GM23338 (cell line): ENCODE results near the gene NPL. TPM values are rescaled to one million over a fixed set of nuclear protein-coding genes. Genes with fewer than 3 reads are reported as not detected.

Experiments used
- ATAC-seq: fragments of 200-7000 bp; cut with Tn5 transposase; 3 replicates; pipeline ENCODE4 v1.9.1; 2020
- DNase-seq: peaks from one replicate; pipeline ENCODE4 v3.0.0-alpha.2; 2015; ENCODE audit warnings: low spot score
- H2AFZ ChIP-seq: fragments of 200-600 bp; sonication (generic); 2 replicates; pipeline ENCODE4 v1.8.0; 2016; ENCODE audit warnings: antibody characterized with exemption, mild to moderate bottlenecking, moderate library complexity
- H3F3A ChIP-seq: fragments of 200-600 bp; sonication (generic); replicated peaks from 2 replicates; pipeline ENCODE4 v1.8.0; 2017; ENCODE audit warnings: antibody characterized with exemption, mixed run types, low read depth
- H3K27ac ChIP-seq: fragments of 200-600 bp; sonication (generic); 2 replicates; pipeline ENCODE4 v1.6.1; 2016; ENCODE audit warnings: low read depth
- H3K27me3 ChIP-seq: fragments of 200-600 bp; sonication (generic); 2 replicates; pipeline ENCODE4 v1.8.0; 2016; ENCODE audit warnings: mild to moderate bottlenecking, mixed run types, moderate library complexity; ENCODE audit not compliant: insufficient read depth
- H3K36me3 ChIP-seq: fragments of 200-600 bp; sonication (generic); 2 replicates; pipeline ENCODE4 v1.8.0; 2016; ENCODE audit warnings: mild to moderate bottlenecking; ENCODE audit not compliant: insufficient read depth
- H3K4me1 ChIP-seq: fragments of 200-600 bp; sonication (generic); 2 replicates; pipeline ENCODE4 v1.8.0; 2016; ENCODE audit warnings: mild to moderate bottlenecking, moderate library complexity; ENCODE audit not compliant: insufficient read depth
- H3K4me2 ChIP-seq: fragments of 200-600 bp; sonication (generic); 2 replicates; pipeline ENCODE4 v1.7.1; 2017; ENCODE audit warnings: mixed run types
- H3K4me3 ChIP-seq: fragments of 200-600 bp; sonication (generic); 2 replicates; pipeline ENCODE4 v1.6.1; 2016; ENCODE audit warnings: mixed run types
- H3K79me2 ChIP-seq: fragments of 200-600 bp; sonication (generic); replicated peaks from 2 replicates; pipeline ENCODE4 v1.8.0; 2017; ENCODE audit warnings: mild to moderate bottlenecking; ENCODE audit not compliant: insufficient read depth
- H3K9me2 ChIP-seq: fragments of 200-600 bp; sonication (generic); 2 replicates; pipeline ENCODE4 v1.8.0; 2017; ENCODE audit not compliant: insufficient read depth
- H4K20me1 ChIP-seq: fragments of 200-600 bp; sonication (generic); replicated peaks from 2 replicates; pipeline ENCODE4 v1.8.0; 2017; ENCODE audit warnings: mild to moderate bottlenecking; ENCODE audit not compliant: insufficient read depth
- H3K27ac Mint-ChIP-seq: 2 replicates; pipeline ENCODE4 v1.8.0; 2020; ENCODE audit warnings: inconsistent platforms, mild to moderate bottlenecking, moderate library complexity, mixed read lengths
- H3K27me3 Mint-ChIP-seq: 3 replicates; pipeline ENCODE4 v1.8.0; 2022; ENCODE audit warnings: low read depth, mild to moderate bottlenecking, moderate library complexity, mixed read lengths, inconsistent platforms; ENCODE audit not compliant: insufficient read depth, poor library complexity
- H3K36me3 Mint-ChIP-seq: 3 replicates; pipeline ENCODE4 v1.8.0; 2021; ENCODE audit warnings: low read depth, mild to moderate bottlenecking, inconsistent platforms, moderate library complexity, mixed read lengths
- H3K4me1 Mint-ChIP-seq: 3 replicates; pipeline ENCODE4 v1.8.0; 2020; ENCODE audit warnings: mild to moderate bottlenecking, inconsistent platforms, mixed read lengths
- H3K4me3 Mint-ChIP-seq: 3 replicates; pipeline ENCODE4 v1.8.0; 2021; ENCODE audit warnings: moderate library complexity, mild to moderate bottlenecking, inconsistent platforms, mixed read lengths
- H3K9me3 Mint-ChIP-seq: 3 replicates; pipeline ENCODE4 v1.8.0; 2020; ENCODE audit warnings: moderate library complexity, mild to moderate bottlenecking, inconsistent platforms, mixed read lengths
- EZH2 ChIP-seq: fragments of 200-600 bp; sonication (generic); IDR thresholded peaks from one replicate; pipeline ENCODE4 v1.8.0; 2017; ENCODE audit warnings: antibody characterized with exemption, mild to moderate bottlenecking, low read depth; ENCODE audit not compliant: unreplicated experiment
- EZH2phosphoT487 ChIP-seq: fragments of 200-600 bp; sonication (generic); IDR thresholded peaks from one replicate; pipeline ENCODE4 v1.8.1; 2018; ENCODE audit warnings: antibody characterized with exemption; ENCODE audit not compliant: unreplicated experiment
- JUNB ChIP-seq: IDR thresholded peaks from one replicate; pipeline ENCODE4 v1.6.1; 2016; ENCODE audit warnings: antibody characterized with exemption; ENCODE audit not compliant: unreplicated experiment
- NANOG ChIP-seq: IDR thresholded peaks from 2 replicates; pipeline ENCODE4 v1.6.1; 2016; ENCODE audit warnings: antibody characterized with exemption, borderline replicate concordance
- POLR2AphosphoS5 ChIP-seq: IDR thresholded peaks from 2 replicates; pipeline ENCODE4 v1.6.1; 2016; ENCODE audit warnings: antibody characterized with exemption, low read depth
- STAT1 ChIP-seq: IDR thresholded peaks from one replicate; pipeline ENCODE4 v1.6.1; 2016; ENCODE audit warnings: antibody characterized with exemption; ENCODE audit not compliant: unreplicated experiment
- ZNF114 ChIP-seq: fragments of 250-450 bp; sonication (Bioruptor Pico); IDR thresholded peaks from 2 replicates; pipeline ENCODE4 v1.5.0; 2020; ENCODE audit warnings: mild to moderate bottlenecking, moderate library complexity
- ZNF331 ChIP-seq: fragments of 250-450 bp; sonication (Bioruptor Pico); IDR thresholded peaks from 2 replicates; pipeline ENCODE4 v1.5.0; 2020; ENCODE audit warnings: low read depth, mild to moderate bottlenecking, moderate library complexity
- polyA plus RNA-seq: library from polyadenylated mRNA; unstranded; fragments of >200 nt; fragmentation: Nextera tagmentation; extraction: Ambion mirVana; gene quantifications from 2 replicates; pipeline ENCODE4 v1.2.1, GENCODE V29; 2016
- total RNA-seq: library from RNA; depleted of rRNA; stranded (reverse); fragments of >200 nt; shearing (Covaris generic); gene quantifications from 2 replicates; pipeline ENCODE4 v1.2.3, GENCODE V29; 2014
- TF ChIP-seq, protein P1 (sequence below), 2 experiments: fragments of 200-600 bp in 1 of 2; sonication (generic) in 1 of 2; conservative IDR thresholded peaks; 2 replicates each; pipeline versions ENCODE4 v1.5.1 to v1.6.1; 2016 to 2017; ENCODE audit warnings: antibody characterized with exemption in 2 of 2, low read depth in 2 of 2, mild to moderate bottlenecking in 2 of 2, moderate library complexity in 1 of 2
- TF ChIP-seq, protein P2 (sequence below): fragments of 250-450 bp; sonication (Bioruptor Pico); IDR thresholded peaks from 2 replicates; pipeline ENCODE4 v1.5.0; 2020; ENCODE audit warnings: mild to moderate bottlenecking, moderate library complexity
- TF ChIP-seq, protein P3 (sequence below): IDR thresholded peaks from 2 replicates; pipeline ENCODE4 v1.6.1; 2016; ENCODE audit warnings: antibody characterized with exemption

Gene NPL
- total and polyA plus RNA-seq, 2 experiments from 2014 or later, result 2.4 to 2.8 TPM

DNA sequence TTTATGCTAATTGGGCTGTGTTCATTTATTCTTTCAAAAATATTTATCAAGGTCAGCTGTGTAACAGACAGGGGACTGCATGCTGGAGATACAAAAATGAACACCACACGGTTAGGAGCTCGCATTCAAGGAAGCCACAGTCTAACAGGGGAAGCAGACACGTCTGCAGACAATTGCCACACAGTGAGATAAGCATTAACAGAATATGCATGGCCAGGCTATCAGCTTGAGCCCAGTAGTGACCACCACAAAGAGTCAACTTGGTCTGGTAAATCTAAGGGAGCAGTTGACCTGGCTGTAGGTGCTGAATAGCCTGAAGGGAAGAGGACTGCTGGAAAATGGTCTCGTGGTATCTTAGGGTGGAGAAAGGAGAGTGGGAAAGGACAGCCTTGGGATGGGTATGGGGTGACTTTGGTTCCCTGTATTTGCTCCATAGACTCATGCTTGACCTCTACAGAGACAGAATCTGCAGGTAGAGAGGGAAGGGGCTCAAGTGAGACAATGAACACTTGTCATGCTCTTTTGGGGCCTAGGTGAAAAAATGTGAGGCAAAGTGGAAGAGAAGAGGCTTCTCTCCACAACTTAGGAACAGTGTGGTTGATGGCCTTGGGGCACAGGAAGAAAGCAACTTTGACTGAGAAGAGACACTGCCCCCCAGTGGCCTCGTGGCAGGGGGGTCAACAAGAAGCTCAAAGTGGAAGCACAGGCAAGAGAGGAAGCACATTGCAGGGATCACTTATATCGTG lies 7.6 kb upstream of the NPL start:
- DNase-seq (peak; percentile 86), ATAC-seq (peak; percentile 91)
- H3K27ac Mint-ChIP-seq, result no peak overlapping the region

More for the DNA sequence above, 7.6 kb upstream of the NPL start:
- Histone ChIP-seq H3K4me2 (no peak overlapping the region), H3K4me3 (no peak overlapping the region), H3K4me1 (peaks cover 7% of the 10 kb centered on the region), H3K9me2 (no peaks in the 10 kb centered on the region), H2AFZ (peak overlapping the region; percentile 80), H3K27ac (no peak overlapping the region), H3K79me2 (no peaks in the 10 kb centered on the region), H4K20me1 (no peaks in the 10 kb centered on the region), H3K27me3 (peaks cover 2% of the 10 kb centered on the region; the same call in 1 of the 2 replicates), H3K36me3 (no peaks in the 10 kb centered on the region), H3F3A (no peaks in the 10 kb centered on the region)
- H3K36me3 Mint-ChIP-seq, result no peaks in the 10 kb centered on the region
- peaks cover 23% of the 10 kb centered on the region for H3K4me1 Mint-ChIP-seq
- H3K9me3 Mint-ChIP-seq, result no peaks in the 10 kb centered on the region
- peaks cover 7% of the 10 kb centered on the region for H3K27me3 Mint-ChIP-seq
- TF ChIP-seq, protein P1, sequence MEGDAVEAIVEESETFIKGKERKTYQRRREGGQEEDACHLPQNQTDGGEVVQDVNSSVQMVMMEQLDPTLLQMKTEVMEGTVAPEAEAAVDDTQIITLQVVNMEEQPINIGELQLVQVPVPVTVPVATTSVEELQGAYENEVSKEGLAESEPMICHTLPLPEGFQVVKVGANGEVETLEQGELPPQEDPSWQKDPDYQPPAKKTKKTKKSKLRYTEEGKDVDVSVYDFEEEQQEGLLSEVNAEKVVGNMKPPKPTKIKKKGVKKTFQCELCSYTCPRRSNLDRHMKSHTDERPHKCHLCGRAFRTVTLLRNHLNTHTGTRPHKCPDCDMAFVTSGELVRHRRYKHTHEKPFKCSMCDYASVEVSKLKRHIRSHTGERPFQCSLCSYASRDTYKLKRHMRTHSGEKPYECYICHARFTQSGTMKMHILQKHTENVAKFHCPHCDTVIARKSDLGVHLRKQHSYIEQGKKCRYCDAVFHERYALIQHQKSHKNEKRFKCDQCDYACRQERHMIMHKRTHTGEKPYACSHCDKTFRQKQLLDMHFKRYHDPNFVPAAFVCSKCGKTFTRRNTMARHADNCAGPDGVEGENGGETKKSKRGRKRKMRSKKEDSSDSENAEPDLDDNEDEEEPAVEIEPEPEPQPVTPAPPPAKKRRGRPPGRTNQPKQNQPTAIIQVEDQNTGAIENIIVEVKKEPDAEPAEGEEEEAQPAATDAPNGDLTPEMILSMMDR (conservative IDR thresholded peaks at IDR 0.05; ENCODE audit: low read depth in 2 of 2), result peak; percentile 76 to 98
- TF ChIP-seq EZH2phosphoT487 (no peak), NANOG (no peak), EZH2 (no peak), JUNB (no peak), POLR2AphosphoS5 (no peak), STAT1 (no peak), ZNF114 (no peak), ZNF331 (CRISPR knock-in tag) (no peak)
- TF ChIP-seq, protein P2, sequence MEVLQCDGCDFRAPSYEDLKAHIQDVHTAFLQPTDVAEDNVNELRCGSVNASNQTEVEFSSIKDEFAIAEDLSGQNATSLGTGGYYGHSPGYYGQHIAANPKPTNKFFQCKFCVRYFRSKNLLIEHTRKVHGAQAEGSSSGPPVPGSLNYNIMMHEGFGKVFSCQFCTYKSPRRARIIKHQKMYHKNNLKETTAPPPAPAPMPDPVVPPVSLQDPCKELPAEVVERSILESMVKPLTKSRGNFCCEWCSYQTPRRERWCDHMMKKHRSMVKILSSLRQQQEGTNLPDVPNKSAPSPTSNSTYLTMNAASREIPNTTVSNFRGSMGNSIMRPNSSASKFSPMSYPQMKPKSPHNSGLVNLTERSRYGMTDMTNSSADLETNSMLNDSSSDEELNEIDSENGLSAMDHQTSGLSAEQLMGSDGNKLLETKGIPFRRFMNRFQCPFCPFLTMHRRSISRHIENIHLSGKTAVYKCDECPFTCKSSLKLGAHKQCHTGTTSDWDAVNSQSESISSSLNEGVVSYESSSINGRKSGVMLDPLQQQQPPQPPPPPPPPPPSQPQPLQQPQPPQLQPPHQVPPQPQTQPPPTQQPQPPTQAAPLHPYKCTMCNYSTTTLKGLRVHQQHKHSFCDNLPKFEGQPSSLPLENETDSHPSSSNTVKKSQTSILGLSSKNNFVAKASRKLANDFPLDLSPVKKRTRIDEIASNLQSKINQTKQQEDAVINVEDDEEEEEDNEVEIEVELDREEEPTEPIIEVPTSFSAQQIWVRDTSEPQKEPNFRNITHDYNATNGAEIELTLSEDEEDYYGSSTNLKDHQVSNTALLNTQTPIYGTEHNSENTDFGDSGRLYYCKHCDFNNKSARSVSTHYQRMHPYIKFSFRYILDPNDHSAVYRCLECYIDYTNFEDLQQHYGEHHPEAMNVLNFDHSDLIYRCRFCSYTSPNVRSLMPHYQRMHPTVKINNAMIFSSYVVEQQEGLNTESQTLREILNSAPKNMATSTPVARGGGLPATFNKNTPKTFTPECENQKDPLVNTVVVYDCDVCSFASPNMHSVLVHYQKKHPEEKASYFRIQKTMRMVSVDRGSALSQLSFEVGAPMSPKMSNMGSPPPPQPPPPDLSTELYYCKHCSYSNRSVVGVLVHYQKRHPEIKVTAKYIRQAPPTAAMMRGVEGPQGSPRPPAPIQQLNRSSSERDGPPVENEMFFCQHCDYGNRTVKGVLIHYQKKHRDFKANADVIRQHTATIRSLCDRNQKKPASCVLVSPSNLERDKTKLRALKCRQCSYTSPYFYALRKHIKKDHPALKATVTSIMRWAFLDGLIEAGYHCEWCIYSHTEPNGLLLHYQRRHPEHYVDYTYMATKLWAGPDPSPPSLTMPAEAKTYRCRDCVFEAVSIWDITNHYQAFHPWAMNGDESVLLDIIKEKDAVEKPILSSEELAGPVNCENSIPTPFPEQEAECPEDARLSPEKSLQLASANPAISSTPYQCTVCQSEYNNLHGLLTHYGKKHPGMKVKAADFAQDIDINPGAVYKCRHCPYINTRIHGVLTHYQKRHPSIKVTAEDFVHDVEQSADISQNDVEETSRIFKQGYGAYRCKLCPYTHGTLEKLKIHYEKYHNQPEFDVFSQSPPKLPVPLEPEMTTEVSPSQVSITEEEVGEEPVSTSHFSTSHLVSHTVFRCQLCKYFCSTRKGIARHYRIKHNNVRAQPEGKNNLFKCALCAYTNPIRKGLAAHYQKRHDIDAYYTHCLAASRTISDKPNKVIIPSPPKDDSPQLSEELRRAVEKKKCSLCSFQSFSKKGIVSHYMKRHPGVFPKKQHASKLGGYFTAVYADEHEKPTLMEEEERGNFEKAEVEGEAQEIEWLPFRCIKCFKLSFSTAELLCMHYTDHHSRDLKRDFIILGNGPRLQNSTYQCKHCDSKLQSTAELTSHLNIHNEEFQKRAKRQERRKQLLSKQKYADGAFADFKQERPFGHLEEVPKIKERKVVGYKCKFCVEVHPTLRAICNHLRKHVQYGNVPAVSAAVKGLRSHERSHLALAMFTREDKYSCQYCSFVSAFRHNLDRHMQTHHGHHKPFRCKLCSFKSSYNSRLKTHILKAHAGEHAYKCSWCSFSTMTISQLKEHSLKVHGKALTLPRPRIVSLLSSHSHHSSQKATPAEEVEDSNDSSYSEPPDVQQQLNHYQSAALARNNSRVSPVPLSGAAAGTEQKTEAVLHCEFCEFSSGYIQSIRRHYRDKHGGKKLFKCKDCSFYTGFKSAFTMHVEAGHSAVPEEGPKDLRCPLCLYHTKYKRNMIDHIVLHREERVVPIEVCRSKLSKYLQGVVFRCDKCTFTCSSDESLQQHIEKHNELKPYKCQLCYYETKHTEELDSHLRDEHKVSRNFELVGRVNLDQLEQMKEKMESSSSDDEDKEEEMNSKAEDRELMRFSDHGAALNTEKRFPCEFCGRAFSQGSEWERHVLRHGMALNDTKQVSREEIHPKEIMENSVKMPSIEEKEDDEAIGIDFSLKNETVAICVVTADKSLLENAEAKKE (CRISPR knock-in tag), result 0 out of 2 replicates have a peak, but pooled peaks have one; percentile 41
- TF ChIP-seq, protein P3, sequence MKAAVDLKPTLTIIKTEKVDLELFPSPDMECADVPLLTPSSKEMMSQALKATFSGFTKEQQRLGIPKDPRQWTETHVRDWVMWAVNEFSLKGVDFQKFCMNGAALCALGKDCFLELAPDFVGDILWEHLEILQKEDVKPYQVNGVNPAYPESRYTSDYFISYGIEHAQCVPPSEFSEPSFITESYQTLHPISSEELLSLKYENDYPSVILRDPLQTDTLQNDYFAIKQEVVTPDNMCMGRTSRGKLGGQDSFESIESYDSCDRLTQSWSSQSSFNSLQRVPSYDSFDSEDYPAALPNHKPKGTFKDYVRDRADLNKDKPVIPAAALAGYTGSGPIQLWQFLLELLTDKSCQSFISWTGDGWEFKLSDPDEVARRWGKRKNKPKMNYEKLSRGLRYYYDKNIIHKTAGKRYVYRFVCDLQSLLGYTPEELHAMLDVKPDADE, result no peak
- no peak overlapping the region for H3K4me3 Mint-ChIP-seq
